GM21423 (cell line): ENCODE results near the gene UMPS.

Experiments
- ATAC-seq: cut with Tn5 transposase; IDR thresholded peaks from one replicate; pipeline ENCODE4 v1.9.1; 2021; ENCODE audit warnings: mild to moderate bottlenecking, moderate library complexity; ENCODE audit not compliant: unreplicated experiment

The UMPS gene

DNA sequence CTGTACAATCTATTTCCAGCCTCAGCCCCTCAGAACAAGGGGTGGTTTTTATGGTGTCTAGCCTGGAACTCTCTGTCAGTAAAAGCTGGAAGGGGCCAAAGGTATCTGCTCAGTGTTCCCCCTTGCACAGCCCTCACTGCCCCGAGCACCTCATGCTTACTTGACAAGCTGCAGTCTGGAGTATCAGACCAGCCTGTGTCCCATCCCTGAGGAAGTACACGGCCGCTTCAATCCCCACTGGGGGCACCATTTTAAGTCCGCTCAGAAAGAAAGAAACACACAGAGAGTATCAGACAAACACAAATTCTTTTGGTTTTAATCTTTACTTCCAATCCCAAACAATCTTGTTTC is 32.4 kb downstream of the UMPS start:
- no peak for ATAC-seq

DNA sequence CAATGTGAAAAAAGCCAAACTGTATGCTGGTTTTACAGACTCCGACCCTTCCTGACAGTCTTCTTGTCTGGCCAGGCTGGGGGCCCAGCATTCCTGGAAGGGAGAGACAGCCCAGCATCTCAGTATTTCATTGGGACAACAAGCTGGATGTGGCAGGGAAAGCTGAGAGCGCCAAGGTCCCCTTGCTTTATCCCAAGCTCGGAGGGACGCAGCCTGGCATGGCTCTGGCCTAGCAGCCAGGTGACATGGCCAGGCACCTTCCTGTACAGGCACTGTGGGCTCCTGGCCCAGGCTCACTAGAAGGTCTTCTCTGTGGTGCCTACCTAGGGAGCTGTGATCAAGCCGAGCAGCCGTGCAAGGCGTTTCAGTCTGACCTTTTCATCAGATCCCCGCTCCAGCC is 33.0 kb downstream of the UMPS start:
- ATAC-seq, result no peak

DNA sequence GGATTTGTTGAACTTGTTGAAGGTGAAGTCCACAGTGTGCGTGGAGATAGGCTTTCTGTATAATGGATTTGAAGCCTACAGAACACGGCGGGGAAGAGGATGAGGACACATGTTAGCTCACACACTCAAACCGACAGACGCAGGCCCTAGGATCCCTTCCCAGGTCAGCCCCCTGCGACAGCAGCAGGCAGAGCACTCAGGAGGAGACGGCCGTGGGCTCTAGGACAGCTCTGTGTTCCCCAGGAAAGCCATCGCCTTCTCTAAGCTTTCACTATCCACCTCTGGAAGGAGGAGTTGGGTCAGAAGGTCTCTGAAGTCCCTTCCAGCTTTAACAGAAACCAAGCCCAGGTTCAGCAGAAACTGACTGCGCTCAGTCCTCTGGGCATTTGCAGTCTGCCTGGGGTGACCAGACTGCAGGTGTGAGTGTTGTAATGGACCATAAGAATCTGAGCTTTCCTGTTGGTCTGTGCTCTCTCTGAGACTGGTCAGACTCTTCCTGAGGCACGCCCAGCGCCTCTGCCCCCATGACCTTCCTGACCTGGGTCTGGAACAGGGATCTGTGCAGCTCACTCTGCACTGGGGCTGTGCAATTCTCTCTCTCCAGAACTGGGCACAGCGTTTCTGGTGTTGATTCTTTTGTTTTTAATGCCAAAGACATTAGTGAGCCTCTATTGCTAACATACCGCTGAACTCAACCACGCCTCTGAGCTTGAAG is 33.5 kb downstream of the UMPS start:
- ATAC-seq, result no peak

DNA sequence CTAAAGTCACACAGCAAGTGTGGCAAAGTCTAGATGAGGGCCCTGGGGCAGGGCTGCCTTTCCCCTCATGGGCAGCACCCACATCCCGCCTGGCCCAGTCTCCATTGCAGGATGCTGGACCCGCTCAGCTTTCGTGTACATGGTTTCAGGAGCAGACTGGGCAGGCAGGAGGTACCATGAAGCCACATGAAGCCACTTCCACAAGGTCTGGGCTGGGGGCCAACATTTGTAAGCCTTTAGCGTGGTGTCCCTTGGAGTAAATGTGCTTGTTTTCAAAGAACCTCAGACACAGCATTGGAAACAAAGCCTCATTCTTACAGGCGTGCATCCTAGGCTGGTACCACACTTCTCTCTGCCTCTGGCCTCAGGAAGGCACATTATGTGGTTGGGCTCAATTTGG is 34.5 kb downstream of the UMPS start:
- ATAC-seq, result no peak

DNA sequence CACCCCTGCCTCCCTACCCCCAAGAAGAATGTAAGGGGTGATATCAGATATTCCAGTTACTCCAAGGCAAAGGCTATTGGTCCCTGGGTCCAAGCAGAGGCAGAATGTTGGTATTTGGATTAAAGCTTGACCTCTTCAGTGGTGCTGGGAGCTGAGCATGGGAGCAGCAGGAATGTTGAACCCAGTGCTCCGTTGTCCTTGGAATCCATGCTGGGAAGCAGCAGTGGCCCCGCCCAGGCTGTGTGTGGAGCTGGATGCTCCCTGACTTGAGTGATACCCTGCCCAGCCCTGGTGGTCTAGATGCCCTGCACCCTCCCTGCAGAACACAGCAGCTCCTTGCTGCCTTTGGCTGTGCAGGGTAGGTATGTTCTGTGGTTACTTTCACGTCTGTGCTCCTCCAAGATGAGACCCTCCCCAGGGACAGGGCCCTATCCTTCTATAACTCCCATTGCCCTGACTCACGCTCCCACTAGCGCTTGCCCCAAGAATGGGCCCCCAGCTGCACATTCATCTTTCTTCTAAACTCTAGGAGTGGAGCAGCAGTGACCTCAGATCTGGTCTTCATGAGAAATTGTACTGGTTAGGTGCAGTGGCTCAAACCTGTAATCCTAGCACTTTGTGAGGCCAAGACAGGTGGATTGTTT is 35.1 kb downstream of the UMPS start:
- no peak for ATAC-seq

DNA sequence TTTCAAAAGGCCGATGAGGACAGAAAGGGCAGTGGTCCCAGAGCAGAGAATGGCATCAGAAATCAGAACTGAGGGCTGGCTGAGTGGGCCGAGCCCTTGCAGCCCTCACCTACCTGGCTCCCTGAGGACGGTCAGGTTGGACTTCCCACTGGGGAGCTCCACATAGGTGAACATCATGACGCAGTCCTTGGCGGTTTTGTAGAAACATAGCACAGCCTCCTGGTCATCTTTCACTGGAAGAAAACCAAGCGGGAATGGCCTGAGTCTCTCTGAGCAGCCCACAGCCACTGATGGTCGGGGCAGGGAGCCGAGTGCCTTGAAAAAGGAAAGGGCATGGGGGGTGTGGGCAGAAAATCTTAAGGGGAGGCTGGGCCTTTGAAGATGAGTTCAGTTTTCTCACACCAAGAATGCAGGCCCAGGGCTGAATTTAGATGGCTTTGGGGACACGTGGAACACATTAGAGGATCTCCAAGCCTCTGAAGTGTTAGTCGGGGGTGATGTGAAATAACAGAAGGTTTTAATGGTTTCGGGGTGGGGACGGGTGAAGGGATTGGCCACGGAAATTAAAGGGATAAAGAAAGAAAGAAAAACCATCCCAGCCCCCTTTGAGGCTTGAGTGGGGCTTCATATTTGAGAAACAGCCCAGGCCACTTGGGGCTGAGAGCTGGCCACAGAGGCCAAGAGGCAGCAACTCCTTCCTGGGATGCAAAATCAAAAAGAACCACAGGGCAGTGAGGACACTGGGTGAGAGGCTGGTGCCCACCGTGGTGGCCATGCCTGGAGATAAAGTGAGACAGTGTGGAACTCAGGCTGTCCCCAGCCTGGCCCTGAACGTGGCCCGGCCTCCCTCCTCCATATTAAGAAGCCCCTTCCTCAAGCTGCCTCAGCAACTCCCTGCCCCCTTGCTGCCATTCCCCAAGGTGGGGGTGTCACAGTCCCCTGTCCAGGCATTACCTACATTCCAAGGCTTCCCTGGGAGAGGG is 36.2 kb downstream of the UMPS start:
- no peak for ATAC-seq

DNA sequence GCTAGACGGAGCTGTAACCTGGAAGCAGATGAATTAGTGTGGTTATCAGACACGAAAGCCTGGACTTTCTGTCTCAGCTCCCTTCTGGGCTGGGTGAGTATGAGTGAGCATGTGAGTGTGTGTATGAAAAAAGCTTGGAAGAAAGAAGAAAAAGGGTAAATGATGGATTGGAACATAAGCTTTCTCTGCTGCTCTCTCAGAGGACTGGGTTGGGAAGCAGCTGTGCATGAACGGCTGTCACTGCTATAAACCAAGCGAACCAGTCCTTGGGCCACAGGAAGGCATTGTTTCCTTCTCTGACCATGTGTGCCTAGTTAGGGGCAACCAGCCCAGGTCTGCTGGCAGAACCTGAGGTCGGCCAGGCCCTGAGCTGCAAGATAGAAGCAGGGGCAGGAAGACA is 37.0 kb downstream of the UMPS start:
- ATAC-seq, result no peak

DNA sequence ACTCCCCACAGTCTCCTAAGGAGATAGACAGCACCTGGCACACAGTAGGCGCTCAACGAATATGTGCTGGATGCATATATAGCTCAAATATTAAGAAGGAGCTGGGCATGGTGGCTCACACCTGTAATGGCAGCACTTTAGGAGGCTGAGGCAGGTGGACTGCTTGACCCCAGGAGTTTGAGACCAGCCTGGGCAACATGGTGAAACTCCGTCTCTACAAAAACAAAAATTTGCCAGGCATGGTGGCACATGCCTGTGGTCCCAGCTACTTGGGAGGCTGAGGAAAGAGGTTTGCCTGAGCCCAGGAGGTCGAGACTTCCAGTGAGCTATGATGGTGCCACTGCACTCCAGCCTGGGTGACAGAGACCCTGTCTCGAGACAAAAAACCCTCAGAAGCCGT is 37.4 kb downstream of the UMPS start:
- no peak for ATAC-seq

DNA sequence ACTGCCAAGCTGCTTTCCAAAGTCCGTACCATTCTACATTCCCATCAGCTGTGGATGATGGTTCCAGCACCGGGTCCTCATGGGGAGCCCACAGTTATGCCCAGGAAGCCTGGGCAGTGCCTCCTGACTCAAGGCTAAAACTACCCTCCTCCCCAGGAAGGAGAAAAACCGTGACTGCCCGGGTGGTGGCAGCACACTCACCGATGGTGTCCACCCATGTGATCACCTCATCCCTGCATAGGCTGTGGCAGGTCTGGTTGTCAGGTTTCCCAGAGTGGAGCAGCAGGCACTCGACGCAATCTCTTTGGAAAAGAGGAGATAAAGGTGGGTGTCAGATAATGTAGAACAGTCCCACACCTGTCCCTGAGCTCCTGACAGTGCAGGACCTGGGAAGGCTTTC is 38.6 kb downstream of the UMPS start:
- no peak for ATAC-seq

DNA sequence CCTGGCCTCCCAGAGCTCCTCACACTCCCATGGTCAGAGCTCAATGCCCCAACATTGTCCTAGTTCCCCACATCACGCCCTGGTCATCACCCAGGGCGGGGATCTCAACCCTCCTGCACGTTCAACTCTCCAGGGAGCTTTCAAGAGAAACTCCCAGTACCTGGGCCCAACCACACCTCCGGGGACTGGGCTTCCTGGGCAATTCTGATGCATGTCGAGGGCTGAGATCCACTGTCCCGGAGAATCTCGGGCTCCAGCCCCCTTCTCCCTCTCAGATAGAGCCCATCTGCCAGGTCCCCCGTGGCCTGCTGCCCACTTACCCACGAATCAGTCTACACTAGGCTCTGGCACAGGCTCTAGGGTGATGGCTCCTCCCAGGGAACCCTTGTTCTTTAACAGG is 39.2 kb downstream of the UMPS start:
- ATAC-seq, result no peak

DNA sequence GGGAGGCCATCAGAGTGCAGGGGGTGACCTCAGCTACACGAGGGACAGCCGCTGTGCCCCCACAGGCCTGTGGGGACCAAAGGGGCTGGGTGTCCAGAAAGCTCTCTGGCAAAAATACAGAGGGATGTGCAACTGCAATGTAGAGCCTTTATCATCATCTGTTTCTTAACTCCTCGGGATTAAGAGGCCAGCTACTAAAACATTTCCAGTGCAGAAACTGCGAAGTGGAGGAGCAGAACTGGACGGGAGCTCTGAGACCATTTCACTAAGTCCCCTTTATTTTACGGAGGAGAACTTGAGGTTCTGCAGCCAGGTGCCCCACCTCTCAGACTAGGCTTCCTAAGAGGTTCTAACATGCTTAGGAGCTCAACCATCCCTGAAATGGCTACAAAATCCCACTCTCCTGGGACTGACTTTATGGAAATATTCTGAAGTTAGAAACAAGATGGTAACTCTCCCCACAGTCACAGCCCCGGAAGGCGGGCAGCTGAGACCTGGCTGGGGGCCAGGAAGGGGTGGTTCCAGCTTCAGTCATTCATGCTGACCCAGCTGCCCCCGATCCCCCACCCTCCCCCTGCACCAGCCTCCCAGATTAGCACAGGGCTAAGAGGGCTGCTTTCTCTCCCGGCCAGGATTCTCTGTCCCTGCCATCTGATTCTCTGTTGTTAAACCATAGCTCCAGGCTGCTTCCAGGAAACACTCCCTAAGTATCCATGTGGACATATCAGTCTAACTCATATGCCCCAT is 40.3 kb downstream of the UMPS start:
- no peak for ATAC-seq

DNA sequence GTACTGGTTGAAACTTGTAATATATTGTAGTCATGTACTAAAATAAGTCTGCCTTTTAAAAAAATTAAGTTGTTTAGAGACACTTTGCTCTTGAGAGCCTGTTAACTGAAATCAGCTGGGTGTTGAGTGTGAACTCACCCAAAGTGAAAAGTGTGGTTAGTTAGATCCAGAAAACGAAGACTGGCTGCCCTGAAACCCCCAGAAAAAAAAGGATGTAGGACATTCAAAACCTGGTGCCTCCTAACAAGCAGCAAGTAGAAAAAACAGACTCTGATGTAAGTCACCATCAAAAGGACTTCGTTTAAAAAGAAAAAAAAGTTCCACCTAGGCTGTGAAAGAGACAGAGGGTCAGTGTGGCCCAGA is 40.8 kb downstream of the UMPS start:
- ATAC-seq, result no peak

DNA sequence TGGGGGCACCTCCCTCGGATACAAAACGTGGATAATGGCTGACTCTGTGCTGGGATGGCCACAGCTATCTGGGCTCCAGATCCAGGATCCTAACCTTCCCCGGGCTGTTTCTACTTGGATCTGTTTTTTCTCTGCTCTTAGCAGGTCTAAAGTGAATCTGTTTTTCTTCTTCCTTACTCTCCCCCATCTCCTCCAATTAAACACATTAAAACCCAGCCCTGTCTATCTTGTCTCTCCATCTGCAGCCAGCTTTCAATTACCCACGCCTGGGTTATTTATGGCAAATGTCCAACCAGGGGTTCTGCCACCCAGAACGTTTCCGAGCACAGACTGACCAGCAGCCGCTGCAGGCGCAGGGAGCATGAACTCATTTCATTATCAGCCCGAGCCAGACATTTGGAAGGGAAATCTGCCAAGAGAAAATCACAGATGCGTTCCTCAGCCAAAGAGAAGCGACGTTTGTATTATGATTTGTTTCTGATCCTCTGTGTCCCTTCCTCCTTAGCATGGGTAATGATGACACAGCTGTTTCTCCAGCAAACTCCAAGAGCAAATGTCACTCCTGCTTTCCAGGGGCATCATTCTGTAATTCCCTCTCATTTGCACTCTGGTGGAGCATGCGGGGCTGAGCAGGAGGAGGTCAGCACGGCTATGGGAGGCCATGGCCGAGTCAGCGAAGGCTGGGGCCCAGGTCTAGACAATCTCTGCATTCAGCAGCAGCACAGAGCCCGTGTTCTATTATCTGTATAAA is 42.0 kb downstream of the UMPS start:
- ATAC-seq, result no peak

DNA sequence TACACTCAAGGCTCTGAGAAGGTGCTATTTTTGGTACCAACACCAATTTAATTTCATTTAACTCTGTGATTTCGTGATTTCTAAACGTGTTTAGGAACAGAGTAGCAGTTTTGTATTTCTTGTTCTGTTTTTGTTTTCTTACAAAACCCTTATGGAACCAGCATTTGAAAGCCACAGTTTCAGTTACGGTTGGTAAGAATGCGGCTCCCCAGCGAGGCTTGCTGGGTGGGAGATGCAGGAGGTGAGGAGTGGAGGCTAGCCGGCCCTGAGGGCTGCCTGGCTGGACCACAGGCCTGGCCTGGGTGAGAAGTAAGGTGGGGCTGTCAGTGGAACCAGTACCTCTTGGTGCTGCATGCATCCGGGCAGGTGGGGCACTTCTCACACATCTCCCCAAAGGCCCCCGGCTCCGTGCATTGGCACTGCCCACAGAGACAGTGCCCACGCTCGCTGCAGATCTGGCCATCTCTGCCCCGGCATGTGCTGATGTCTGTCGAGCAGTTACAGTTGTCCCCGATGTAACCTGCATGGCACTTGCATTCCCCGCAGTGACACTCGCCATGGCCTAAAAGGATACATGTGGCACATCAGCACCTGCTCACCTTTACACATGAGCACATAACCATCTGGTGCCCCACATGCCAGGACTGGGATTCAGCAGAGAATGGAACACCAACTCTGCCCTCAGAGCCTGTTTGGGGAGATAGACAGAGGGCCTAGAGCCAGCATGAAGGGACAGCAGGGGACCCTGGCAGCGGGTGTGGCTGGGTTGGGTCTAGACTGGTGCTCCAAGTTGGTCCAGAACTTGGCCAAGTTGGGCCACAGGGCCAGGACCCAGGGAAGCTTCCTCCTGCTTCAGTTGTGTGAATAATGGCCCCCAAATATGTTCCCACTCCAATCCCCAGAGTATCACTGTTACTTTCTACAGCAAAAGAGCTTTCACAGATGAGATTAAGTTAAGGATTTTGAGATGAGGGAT is 43.4 kb downstream of the UMPS start:
- no peak for ATAC-seq

DNA sequence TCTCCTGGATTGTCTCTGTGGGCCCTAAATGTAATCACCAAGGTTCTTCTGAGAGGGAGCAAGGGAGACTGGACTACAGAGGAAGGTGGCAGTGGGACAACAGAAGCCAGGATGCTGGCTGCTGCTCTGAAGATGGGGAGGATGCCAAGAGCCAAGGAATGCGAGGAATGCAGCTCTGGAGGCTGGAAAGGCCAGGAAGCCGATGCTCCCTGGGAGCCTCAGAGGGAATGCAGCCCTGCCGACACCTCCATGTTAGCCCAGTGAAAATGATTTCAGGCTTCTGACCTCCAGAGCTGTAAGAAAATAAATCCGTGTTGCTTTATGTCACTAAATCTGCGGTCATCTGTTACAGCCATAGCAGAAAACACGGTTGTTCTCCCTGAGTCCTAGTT is 44.1 kb downstream of the UMPS start:
- ATAC-seq, result no peak

DNA sequence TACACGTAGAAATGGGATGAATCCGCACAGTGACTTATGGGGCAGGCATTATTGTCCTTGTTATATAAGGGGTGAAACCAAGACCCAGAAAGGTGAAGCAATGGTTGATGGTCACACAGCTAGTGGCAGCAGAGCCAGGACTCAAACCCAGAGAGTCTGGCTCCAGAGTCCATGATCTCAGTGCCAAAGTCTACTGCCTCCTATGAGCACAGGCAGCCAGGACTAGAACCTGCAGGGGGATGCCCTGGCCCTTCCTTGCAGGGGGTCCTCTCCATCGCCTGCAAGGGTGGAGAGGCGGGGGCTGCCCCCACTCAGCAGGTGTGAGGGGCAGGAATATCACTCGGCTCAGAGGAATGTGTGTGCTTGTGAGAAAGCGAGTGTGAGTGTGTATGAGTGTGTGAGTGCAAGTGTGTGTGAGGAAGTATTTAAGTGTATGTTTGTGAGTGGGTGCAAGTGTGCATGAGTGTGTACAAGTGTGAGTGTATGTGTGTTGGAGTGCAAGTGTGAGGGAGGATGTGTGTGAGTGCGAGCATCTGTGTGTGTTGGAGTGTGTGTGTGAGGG is 44.7 kb downstream of the UMPS start:
- ATAC-seq, result no peak

DNA sequence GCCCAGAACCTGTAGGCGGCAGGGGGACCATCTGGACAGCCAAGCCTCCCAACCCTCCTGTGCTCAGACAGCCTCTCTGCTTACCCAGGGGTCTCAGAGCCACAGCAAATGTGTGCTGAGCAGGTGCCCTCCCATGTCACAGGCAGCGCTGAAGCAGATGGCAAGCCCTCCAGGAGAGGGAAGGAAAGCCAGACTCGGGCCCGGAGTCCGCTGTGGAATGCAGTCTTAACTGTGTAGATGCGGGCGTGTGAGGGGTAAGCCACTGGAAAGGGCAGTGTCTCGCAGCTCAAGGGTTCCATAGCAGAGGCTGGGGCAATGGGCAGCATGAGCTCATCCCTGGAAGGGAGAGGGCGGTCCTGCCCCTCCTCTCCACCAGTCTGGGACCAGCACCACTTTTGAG is 45.6 kb downstream of the UMPS start:
- no peak for ATAC-seq

DNA sequence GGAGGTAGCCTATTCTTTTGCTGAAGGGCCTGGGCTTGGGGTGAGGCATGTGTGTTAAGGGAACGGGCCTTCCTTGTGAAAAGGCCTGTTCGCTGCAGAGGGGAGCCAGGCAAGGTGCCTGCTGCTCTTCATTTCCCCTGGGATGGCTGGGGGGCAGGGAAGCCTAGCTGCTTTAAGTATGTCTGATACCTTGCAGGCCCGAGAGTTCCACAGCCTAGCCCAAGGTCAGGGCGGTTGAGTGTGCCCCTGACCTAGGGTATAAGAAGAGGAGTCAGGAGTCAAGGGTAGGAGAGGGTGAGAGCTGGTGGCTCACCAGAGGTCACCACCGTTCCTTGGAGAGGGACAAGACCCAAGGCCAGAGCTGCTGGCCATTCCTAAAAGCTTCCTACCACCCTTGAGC is 46.6 kb downstream of the UMPS start:
- ATAC-seq, result no peak
